Measurements from ENCODE around the gene KRAS.
"Not testable (repeated sequence)": the region's sequence is repeated elsewhere in the genome, so short reads cannot be mapped to it uniquely, and the experiment has no call there.

Gene KRAS

DNA sequence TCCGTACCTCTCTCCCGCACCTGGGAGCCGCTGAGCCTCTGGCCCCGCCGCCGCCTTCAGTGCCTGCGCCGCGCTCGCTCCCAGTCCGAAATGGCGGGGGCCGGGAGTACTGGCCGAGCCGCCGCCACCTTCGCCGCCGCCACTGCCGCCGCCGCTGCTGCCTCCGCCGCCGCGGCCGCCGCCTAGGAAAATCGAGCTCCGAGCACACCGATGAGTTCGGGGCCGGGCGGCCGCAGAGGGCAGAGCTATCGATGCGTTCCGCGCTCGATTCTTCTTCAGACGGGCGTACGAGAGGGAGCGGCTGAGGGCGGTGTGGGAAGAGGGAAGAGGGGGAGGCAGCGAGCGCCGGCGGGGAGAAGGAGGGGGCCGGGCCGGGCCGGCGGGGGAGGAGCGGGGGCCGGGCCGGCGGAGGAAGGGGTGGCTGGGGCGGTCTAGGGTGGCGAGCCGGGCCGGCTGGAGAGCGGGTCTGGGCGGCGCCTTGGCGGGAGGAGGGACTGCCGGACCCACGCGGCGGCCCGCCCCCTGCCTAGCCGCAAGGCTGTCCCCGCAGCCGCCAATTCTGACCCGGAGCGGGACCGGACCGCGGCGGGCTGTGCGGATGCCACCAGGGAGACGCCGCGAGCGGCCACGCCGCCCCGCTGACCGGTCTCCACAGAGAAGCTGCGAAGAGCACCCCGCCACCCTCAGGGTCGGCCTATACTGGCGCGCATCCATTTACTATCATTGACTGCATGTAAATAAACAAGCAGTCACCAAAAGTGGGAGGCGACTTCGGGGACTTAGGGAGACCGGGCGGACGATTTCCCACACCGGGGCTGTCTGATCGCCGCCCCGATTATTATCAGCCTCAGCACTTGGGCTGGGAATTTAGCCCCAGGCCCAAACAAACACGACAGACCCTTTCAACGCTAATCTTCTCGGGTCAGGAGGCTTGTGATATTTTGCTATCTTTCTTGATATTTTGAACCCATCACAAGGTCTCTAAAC is at the start of gene KRAS:
Gene KRAS (minus strand): TSS at position 186 of the 987 bp plus-strand sequence.
- DNase-seq: peak; percentile 95 to 96

DNA sequence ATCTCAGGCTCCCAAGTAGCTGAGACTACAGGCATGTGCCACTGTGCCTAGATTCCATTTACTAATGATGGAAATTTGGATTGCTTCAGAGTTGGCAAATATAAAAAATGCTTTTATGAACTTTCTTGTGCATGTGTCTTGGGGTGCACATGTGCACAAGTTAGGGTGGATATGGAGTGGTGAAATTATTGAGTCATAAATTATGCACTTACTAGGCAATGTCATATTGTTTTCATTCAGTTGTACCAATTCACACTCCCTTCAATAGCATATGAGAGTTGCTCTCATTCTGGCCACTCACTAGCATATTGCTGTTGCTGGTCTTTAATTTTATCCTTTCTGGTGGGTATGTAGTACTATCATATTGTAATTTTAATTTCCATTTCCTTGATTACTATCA is 45.7 kb upstream of the KRAS start:
- no peak for DNase-seq

DNA sequence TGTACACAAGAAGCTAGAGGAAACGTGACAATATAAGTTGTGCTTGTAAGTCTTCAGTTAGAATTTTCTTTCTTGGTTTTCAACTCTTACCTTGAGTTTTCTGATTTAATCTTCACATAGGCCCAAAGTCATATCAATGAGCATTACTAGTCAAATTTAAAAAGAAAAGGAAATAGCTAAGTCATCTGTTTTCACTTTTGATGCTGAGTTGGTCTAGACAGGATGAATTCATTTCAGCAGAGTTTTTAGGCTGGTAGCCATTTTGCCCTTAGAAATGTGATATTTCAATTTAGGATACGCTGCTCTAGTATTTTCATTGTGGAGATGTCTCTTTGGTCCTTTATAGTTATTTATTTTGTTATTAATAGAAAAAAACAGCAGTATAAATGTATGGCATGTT is 44.6 kb upstream of the KRAS start:
- DNase-seq: no peak

DNA sequence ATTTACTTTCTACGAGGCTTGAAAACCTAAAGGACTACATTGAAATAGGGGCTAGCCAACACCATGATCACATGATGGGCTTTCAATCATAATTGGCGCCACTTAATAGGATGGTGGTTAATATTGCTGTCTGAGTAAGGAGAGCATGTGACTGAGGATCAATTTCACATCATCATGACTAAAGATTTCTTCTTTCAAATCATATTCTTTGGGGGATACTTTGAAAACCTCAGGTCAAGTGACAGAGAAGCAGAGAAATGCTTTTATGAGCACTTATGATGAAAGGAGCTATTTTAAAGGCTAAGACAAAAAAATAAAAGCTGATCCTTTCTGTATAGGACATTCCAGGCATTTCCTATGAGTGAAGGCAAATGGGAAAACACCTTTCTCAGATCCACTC is 42.9 kb upstream of the KRAS start:
- no peak for DNase-seq

DNA sequence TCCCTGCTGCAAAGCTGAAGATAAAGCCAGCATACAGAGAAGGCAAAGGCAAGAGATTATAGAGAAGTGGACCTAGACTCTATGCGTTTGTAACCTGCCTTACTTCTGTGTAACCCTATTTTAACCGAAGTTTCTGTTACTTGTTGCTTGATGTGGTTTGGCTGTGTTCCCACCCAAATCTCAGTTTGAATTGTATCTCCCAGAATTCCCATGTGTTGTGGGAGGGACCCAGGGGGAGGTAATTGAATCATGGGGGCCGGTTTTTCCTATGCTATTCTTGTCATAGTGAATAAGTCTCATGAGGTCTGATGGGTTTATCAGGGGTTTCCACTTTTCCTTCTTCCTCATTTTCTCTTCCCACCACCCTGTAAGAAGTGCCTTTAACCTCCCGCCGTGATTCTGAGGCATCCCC is 42.1 kb upstream of the KRAS start:
- not testable (repeated sequence) for DNase-seq

DNA sequence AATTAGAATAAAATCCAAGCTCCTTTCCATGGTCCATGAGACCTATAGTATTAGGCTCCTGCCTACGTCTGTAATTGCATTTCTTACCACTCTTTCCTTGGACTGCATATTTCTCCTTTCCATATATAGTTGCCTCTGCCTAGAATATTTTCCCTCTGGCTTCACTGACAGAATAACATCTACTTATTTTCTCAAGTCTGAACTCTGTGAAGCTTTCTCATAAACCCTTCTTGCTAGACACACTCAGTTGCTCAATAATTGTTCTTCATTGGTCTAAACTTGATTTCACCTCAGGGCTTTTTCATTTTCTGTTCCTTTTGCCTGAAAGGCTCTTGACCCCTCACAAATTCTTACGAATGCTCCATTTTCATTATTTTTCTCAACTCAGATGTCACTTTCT is 36.9 kb upstream of the KRAS start:
- no peak for DNase-seq

DNA sequence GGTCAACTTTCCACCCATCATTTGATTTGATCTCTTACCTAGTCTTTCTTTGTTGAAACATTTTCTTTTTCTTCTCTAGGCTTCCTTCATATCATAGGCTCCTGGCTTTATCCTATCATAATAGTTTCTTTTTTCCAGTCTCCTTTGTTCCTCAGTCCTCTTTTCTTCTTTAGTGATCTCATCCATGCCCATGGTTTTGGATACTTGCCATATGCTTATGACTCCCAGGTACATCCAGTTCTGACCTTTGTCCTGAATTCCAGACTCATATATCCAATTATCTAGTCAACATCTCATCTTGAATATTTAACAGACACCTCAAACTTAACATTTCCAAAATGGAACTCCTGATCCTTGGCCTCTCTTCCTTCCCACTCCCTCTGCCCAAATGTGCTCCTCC is 36.1 kb upstream of the KRAS start:
- DNase-seq: no peak

DNA sequence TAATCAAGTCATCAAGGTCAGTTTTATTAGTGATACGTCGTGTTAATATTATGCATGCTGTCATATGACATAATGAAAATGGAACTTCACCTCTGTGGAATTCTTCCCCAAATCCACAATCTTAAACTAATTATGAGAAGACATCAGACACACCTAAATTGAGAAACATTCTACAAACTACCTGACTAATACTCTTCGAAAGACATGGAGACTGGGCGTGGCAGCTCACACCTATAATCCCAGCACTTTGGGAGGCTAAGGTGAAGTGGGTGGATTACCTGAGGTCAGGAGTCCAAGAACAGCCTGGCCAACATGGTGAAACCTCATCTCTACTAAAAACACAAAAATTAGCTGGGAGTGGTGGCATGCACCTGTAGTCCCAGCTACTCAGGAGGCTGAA is 33.3 kb upstream of the KRAS start:
- DNase-seq: no peak

DNA sequence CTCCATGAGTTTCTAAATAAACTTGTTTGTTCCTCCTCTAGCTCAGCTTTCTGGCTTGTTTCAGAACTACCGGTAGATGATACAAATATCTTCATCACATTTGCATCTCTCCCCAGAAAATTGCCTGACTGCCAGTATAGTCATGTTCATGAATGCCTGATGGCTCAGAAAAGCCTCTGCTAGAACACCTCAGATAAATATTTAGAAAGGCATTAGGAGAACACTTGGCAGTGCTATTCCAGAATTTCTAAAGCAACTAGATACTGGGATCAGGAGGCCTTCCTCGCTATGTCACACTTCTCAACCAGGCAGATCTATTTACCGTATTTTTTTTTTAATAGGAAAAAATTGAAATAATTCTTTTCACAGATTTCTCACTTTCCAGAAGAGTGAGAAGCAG is 32.3 kb upstream of the KRAS start:
- DNase-seq: no peak

DNA sequence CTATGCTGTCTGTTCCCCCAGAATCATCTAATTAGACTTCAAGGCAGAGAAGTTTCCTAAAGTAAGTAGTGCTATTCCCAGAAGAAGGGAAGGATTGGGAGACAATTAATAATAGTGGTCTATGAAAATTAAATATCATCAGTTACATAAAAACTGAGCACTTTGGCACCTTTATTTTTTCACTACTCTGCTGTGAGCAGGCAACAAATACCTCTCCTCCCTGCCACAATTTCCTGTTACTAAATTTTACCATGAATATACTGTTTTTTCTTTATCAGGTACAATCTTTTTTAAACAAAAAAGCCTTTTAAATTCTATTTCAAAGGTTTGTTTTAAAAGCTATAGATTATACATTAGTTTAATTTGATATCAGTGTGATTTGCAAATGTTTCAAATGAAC is 29.4 kb upstream of the KRAS start:
- no peak for DNase-seq

DNA sequence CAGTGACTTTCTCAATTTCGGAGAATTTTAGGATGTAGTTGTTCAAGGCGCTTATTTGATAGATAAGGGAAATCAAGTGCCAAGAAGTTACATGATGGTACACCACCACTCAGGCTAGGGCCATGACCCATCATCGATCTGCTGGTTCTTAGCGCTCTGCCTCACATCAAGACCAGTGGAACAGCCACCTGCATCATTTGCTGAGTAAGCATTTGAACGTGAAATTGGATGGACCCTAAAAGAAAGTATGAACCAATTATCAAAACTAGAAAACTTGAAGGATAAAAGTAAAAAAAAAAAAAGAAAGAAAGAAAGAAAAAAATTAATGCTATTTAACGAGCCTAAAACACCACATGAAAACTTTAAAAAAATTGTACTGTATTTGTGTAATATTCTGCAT is 27.5 kb upstream of the KRAS start:
- no peak for DNase-seq

DNA sequence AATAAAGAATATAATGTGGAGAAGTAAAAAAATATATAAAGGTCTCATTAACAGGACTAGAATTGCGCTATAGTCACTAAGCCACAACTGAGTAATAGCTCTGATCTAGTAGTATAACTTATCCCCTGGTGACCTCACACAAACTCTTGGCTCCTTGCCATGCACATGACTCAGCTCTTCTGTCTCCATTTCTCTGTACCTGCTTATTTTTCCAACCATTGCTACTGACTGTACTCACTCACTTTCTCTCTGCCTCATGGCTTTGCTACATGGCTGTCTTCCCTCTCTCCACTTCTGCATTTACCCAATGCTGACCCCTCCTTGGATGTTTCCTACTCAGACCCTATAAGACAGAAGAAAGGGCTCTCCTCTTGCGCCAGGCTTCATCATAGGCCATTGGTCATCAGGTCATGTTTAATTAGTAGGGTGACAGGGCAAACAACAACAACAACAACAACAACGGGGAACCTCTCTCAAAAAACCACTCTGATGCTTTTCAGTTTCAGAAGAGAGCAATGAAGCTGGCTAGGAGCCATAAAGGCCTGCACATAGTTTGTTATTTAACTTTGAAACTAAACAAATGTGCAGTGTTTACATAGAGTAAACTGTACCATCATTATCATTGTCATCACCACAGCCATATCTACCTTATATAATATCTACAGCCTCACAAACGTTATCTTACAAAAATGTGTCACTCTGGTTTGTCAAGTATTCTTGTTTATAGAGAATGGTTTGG is 25.6 kb upstream of the KRAS start:
- peak; percentile 21 to 26 for DNase-seq

DNA sequence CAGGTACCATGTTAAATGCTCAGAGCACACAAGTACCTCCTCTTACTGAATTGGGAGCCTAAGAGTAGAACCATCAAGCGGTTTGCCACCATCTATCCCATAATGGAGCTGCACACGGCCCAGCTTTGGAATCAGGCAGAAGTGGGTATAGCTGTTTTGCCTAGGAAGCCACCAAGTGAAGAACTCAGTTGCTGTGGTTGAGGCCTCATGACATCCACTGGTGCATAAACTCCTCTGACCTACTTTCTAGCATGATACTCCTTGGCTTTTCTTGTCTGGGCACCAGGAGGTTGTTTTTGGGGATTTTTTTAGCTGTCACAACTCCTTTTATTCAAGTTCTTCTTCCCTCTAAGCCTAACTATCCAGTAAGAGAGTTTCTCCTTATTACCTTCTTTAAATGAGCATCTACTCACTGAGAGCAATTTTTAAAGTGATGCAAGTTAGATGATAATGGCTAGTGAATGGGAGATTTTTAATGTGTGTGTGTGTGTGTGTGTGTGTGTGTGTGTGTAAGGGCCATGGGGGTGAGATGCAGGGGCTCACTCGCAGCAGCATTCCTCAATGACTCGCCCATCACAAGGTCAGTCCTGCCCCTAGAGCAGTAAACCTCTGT is 20.9 kb upstream of the KRAS start:
- DNase-seq: no peak

DNA sequence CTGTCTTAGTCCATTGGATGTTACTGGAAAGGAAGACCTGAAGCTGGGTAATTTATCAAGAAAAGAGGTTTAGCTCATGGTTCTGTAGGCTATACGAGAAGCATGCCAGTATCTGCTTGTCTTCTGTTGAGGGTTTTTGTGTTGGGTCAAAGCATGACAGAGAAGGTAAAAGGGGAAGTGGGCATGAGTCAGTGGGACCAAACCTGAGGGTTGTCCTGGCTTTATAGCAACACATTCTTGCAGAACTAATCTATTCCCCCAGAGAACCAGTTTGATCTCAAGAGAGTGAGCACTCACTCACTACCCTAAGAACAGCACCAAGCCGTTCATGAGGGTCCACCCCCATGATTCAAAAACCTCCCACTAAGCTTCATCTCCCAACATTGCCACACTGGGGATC is 19.0 kb upstream of the KRAS start:
- peak; percentile 23 to 31 for DNase-seq

DNA sequence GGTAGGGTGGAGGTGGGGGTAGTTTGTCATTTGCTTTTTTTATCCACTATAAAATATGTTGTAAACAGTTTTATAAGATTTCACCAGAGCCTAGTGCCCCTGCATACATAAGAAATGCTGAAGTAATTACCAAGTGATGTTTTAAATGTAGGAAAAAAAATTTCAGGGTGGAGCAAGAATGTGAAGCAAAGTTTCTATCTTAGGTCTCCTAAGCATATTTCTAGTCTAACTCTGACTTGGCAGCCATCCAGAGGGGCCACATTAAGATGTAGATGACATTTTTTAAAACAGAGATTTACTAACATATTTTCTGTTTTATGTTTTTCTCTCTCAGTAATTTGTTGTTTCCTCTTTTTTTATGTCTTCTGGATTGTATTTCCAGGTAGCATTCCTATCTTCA is 15.8 kb upstream of the KRAS start:
- no peak for DNase-seq

DNA sequence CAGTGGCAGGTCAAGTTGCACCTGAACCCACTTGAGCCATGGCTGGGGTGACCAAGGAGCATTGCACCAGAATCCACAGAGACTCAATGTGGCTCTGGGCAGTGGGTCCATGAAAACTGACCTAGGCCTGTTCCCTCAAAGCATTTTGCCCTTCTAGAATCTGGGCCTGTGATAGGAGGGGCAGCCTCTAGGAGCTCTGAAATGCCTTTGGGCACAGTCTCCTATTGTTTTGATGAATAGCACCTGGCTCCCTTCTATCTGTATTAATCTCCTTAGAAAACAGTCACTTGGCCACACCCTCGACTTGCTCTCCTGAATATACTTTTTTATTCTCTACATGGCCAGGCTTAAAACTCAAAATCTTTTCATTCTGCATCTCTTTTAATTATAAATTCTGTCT is 14.1 kb upstream of the KRAS start:
- DNase-seq: no peak

DNA sequence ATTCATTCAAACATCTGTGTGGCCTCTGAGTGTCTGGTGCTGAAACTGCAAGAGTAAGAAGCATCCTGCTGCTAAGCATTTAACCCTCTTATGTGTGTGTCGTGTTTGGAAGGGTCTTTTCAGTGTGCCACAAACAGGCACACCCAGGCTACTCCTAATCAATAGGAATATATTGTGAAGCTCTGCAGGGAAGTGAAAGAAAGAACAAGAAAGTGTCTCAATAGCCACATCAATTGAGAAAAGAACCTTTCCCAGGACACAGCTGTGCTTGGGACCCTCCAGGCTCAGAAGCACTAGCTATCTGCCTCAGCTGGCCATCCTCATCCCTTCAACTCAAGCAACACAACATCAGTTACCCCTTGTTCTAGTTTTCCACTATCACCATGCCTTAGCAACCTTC is 13.4 kb upstream of the KRAS start:
- no peak for DNase-seq

DNA sequence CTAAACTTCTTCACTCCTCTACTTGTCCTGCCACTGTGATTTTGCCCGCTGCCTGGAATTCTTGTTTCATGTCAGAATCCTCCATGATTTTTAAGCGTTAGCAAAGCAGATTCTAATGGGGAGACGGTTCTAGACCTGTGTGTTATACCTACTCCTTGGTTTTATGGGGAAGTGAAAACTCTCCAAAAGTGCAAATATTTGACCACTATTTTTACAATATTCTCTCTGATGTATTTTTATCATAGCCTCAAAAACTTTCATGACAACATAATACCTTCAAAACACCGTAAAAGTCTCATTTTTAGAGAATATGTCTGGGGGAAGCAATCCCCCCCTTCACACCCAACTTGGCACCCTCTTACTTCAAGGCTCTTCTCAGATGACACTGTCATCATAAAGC is 12.9 kb upstream of the KRAS start:
- DNase-seq: no peak

DNA sequence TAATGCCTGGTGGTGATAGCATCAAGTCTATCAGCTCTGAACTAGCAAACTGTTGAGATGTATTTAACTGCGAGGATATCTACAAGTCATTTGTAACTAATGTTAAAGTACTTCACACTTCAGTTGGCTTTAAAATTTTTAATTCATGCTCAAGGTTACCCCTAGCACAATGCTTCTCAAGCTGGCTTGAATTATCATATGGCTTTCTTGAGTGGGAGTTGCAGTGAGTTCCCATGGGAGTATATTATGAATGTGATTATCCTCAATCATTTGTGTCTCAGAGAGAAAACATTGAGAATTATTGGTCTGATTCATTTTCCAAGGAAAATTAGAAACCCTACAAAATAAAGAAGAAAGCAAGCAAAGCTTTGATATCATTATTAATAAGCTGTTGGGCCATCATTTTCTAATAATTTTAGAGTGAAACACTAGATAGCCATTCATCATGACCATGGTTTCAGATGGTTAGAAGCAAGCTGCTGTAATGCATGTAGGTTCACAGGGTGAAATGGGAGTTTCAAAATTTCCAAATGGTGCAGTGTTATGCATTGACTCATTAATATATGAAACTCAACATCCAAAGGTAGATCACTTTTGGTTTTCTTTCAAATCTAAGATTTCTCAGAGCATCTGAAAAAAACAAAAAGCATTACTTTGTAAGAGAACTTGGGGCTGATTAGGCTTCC is 11.8 kb upstream of the KRAS start:
- DNase-seq: no peak

DNA sequence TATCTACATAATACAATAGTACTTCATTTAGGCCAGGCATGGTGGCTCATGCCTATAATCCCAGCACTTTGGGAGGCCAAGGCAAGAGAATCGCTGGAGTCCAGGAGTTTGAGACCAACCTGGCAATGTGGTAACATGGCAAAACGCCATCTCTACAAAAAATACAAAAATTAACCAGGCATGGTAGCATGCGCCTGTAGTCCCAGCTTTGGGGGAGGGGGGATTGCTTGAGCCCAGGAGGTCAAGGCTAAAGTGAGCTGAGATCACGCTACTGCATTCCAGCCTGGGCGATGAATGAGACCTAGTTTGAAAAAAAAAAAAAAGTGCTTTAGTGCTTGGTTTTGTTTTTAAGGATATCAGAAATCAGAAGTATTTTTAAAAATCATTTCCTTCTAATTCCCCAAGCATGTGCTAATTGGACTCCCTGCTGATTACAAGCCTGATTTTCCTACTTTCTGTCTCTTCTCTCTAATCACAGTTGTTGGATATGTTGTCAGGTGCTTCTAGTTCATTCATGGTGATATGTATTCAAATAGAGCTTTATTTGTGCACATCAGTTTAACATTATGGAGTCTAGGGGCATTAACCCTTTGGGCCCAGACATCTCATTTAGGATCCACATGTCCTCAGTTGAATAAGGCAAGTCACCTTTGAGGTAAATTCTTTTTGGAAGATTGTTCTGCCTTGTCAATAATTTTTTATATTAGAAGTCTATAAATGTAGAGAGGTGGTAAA is 7.0 kb upstream of the KRAS start:
- no peak for DNase-seq

DNA sequence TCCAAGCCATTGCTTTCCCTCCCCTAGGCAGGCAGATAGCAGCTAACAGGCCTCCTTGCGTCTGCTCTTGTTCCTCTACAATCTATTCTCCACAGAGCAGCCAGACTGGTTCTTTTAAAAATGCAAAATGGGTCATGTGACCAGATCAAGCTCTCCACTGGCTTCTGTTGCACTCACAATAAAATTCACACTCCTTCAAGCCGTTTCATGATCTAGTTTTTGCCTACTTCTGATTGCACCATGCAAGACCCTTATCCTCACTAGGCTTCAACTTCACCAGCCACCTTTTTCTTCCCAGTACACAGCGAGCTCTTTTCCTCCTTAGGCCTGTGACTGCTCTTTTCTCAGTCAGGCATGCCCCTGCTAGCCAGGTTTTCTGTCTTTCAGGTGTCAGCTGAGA is 6.1 kb upstream of the KRAS start:
- no peak for DNase-seq

DNA sequence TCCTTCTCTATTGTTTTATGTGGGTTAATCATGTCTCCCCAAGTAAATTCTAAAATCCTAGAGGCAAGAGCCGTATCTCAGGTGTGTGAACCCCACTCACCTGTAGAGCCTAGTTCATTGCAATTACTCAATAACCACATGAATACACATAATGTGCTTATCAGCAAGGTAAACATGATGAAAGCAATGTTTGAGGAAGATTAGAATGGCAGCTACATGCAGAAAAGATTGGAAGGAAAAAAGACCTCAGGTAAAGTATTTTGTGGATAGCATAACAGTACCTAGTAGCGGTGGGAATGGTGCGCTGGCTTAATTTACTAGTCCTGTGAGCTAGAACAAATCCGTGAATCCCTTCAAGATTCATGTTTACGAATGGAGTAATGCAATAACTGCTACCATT is 5.3 kb upstream of the KRAS start:
- no peak for DNase-seq
